Subcutaneous abdominal adipose tissue (tissue), 5 donors: ENCODE data around the gene BCL3.

ENCODE experiments used
- H3K27ac ChIP-seq: one replicate; pipeline ENCODE4 v1.7.0; 2013; ENCODE audit warnings: low read depth, mild to moderate bottlenecking, inconsistent platforms, low read length, moderate library complexity
- H3K27me3 ChIP-seq, 5 donors: one replicate each; pipeline ENCODE4 v1.7.0; 2013; ENCODE audit warnings: low read length in 5 of 5, inconsistent platforms in 1 of 5; ENCODE audit not compliant: control insufficient read depth in 5 of 5, insufficient read depth in 4 of 5
- H3K36me3 ChIP-seq, 5 donors: one replicate each; pipeline ENCODE4 v1.7.0; 2013; ENCODE audit warnings: low read length in 5 of 5; ENCODE audit not compliant: control insufficient read depth in 5 of 5, insufficient read depth in 5 of 5
- H3K4me1 ChIP-seq, 5 donors: one replicate each; pipeline ENCODE4 v1.7.0; 2013; ENCODE audit warnings: low read length in 5 of 5, mild to moderate bottlenecking in 3 of 5, moderate library complexity in 1 of 5; ENCODE audit not compliant: control insufficient read depth in 5 of 5, insufficient read depth in 5 of 5
- H3K4me3 ChIP-seq, 5 donors: one replicate each; pipeline ENCODE4 v1.7.0; 2013; ENCODE audit warnings: low read length in 5 of 5, low read depth in 1 of 5
- H3K9ac ChIP-seq, 5 donors: one replicate each; pipeline ENCODE4 v1.7.0; 2013; ENCODE audit warnings: low read length in 5 of 5, mild to moderate bottlenecking in 4 of 5, moderate library complexity in 3 of 5
- H3K9me3 ChIP-seq, 5 donors: one replicate each; pipeline ENCODE4 v1.7.0; 2013; ENCODE audit warnings: low read length in 5 of 5; ENCODE audit not compliant: control insufficient read depth in 5 of 5
- donor health status: healthy.
- donor health status: healthy.
- donor health status: healthy.
- donor health status: healthy.
- donor health status: healthy.

BCL3 gene

GRCh38 chr19:44729516-44730033 is 18.9 kb upstream of the BCL3 start:
- Histone ChIP-seq H3K4me1 (peaks cover 2 to 11% (median 8%) of the 10 kb centered on the region in 5 donors), H3K9ac (no peak overlapping the region), H3K36me3 (no peaks in the 10 kb centered on the region), H3K27ac (no peak overlapping the region), H3K27me3 (peaks cover 0 to 4% (median 0%) of the 10 kb centered on the region in 5 donors), H3K4me3 (no peak overlapping the region), H3K9me3 (no peaks in the 10 kb centered on the region)

DNA sequence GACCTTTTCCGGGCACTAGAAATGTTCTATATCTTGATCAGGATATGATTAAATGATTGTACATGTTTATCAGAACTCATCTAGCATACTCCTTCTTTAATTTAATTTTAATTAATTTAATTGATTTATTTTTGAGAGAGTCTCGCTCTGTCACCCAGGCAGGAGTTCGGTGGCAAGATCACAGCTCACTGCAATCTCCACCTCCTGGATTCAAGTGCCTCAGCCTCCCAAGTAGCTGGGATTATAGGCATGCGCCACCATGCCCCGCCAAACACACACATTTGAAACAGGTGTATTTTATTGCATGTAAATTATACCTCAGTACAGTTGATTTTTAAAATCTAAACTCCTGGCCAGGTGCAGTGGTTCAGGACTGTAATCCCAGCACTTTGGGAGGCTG is 17.4 kb upstream of the BCL3 start:
- Histone ChIP-seq H3K9me3 (no peaks in the 10 kb centered on the region), H3K27me3 (no peaks in the 10 kb centered on the region), H3K27ac (no peak overlapping the region), H3K9ac (no peak overlapping the region), H3K4me3 (no peak overlapping the region), H3K4me1 (no peaks in the 10 kb centered on the region), H3K36me3 (no peaks in the 10 kb centered on the region)

GRCh38 chr19:44731622-44732021 is 16.9 kb upstream of the BCL3 start:
- no peaks in the 10 kb centered on the region for H3K9me3 ChIP-seq
- H3K4me1 ChIP-seq = no peaks in the 10 kb centered on the region
- H3K36me3 ChIP-seq = no peaks in the 10 kb centered on the region
- H3K27ac ChIP-seq = no peak overlapping the region
- no peak overlapping the region for H3K4me3 ChIP-seq
- H3K9ac ChIP-seq = no peak overlapping the region
- H3K27me3 ChIP-seq = no peaks in the 10 kb centered on the region

DNA sequence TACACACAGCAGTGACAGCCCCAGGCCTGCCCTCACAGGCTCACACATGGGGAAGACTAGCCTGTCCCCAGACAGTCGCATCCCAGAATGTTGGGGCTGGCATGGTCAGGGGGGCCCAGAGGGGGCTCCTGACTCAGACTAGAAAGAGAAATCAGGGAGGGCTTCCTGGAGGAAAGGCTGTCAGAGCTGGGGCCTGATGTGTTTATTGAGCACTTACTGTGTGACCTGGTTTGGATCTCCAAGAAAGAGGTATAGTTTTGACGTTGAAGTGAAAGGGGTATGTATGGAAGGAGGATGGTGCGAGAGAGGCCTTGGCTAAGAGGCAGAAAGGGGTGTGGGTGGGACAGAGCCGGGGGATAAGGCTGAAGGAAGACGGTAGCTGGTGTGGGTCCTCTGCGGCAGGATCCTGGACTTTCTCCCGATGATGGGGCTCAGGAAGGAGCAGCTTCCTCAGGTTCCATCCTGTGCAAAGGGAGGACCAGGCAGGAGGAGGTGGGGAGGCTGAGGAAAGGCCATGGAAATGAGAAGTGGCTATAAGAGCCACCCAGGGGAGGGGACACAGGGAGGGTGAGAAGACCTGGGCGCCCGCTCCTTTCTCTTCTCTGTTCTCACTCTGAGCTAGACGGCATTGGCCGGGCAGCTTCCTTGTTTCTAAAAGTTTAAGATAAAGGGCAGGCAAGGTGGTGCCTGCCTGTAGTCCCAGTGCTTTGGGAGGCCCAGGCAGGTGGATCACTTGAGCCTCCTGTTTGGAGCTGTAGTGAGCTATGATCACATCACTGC is 16.1 kb upstream of the BCL3 start:
- no peaks in the 10 kb centered on the region for H3K27me3 ChIP-seq
- H3K9ac ChIP-seq = no peak overlapping the region
- H3K4me3 ChIP-seq = no peak overlapping the region
- no peak overlapping the region for H3K27ac ChIP-seq
- no peaks in the 10 kb centered on the region for H3K9me3 ChIP-seq
- peaks cover 0 to 6% (median under 1%) of the 10 kb centered on the region in 5 donors for H3K4me1 ChIP-seq
- H3K36me3 ChIP-seq = no peaks in the 10 kb centered on the region

- no peak overlapping the region for H3K4me3 ChIP-seq
- H3K4me1 ChIP-seq = peaks cover 0 to 12% (median 6%) of the 10 kb centered on the region in 5 donors
- H3K27me3 ChIP-seq = no peaks in the 10 kb centered on the region
- no peak overlapping the region for H3K9ac ChIP-seq
- H3K36me3 ChIP-seq = no peaks in the 10 kb centered on the region
- H3K9me3 ChIP-seq = no peaks in the 10 kb centered on the region
- no peak overlapping the region for H3K27ac ChIP-seq
These were observed 14.2 kb upstream of the BCL3 start for GRCh38 chr19:44734357-44734756.

- no peaks in the 10 kb centered on the region for H3K27me3 ChIP-seq
- no peak overlapping the region for H3K9ac ChIP-seq
- H3K9me3 ChIP-seq = no peaks in the 10 kb centered on the region
- H3K27ac ChIP-seq = no peak overlapping the region
- H3K4me3 ChIP-seq = no peak overlapping the region
- H3K36me3 ChIP-seq = no peaks in the 10 kb centered on the region
- peaks cover 0 to 12% (median 6%) of the 10 kb centered on the region in 5 donors for H3K4me1 ChIP-seq
These were observed 13.5 kb upstream of the BCL3 start for GRCh38 chr19:44735011-44735410.

DNA sequence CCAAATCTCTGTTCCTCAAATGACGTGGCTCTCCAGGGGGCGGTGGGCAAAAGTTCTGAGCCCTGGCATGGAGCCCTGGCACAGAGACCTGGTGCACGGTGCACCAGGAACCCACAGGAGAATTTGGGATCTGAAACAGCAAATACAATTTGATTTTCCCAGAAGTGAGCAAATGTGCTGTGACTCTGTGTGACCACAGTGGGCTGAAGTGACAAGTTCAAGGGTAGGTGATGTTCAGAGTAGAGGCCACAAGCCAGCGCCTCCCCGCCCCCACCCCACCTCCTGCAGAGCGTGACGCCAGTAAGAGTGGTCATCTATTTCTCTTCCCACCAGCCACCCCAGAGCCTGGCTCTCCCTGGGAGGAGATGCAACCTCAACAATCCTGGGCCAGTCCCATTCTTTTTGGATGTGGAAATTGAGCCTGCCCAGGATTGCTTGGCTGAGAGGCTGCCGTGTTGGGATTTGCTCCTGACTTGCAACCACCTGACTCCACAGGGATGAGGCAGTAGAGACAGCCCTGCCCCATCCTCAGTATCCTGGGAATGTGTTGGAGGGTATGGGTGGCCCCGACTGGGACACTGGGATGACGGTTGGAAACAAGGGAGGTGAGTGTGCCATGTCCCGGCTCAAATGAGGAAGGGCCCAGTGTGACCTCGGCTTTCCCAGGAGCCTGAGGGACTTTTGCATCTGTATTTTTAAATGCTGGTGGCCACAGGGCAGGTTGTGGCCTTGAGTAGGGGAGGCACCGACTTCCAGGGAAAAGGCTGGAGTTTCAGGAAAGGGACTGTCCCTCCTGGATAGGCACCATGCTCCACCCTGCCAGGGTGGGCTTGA is 11.1 kb upstream of the BCL3 start:
- no peak overlapping the region for H3K27ac ChIP-seq
- no peak overlapping the region for H3K4me3 ChIP-seq
- H3K36me3 ChIP-seq = no peaks in the 10 kb centered on the region
- peaks cover 2 to 33% (median 20%) of the 10 kb centered on the region in 5 donors for H3K4me1 ChIP-seq
- H3K9ac ChIP-seq = no peak overlapping the region
- H3K27me3 ChIP-seq = no peaks in the 10 kb centered on the region
- H3K9me3 ChIP-seq = no peaks in the 10 kb centered on the region

DNA sequence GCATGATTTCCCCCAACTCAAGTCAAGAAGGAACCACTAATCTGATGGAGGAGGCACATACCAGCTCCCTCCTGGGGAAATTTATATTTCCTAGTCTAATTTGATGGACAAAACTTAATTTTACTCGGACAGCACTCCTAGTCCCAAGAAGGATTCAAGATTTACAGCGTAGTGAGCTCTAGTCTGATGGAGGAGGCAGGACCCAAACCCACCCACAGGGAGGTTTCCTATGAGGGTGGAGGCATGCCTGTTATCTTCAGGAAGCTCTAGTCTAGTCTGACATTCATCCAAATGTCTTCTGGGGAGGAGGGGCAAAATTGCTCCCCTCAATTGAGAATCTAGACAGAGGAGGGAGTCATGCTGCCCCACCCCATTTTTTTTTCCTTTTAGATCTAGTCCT is 10.4 kb upstream of the BCL3 start:
- H3K4me3 ChIP-seq = no peak overlapping the region
- H3K4me1 ChIP-seq = peaks cover 9 to 40% (median 26%) of the 10 kb centered on the region in 5 donors
- no peak overlapping the region for H3K9ac ChIP-seq
- no peak overlapping the region for H3K27ac ChIP-seq
- H3K9me3 ChIP-seq = no peaks in the 10 kb centered on the region
- no peaks in the 10 kb centered on the region for H3K27me3 ChIP-seq
- no peaks in the 10 kb centered on the region for H3K36me3 ChIP-seq

- Histone ChIP-seq H3K27ac (no peak overlapping the region), H3K9me3 (no peaks in the 10 kb centered on the region), H3K4me3 (no peak overlapping the region), H3K36me3 (no peaks in the 10 kb centered on the region), H3K27me3 (no peaks in the 10 kb centered on the region), H3K9ac (no peak overlapping the region), H3K4me1 (peaks cover 9 to 47% (median 29%) of the 10 kb centered on the region in 5 donors)
These were observed 9.6 kb upstream of the BCL3 start for GRCh38 chr19:44738603-44739558.
